Activated naive CD8-positive, alpha-beta T cell treated with anti-CD3 and anti-CD28 coated beads, Interleukin-2, amount 50 U/mL, for 24 hours (primary cell): ENCODE results near the gene CCT7.
"Not testable (repeated sequence)": the region's sequence is repeated elsewhere in the genome, so short reads cannot be mapped to it uniquely, and the experiment has no call there.

ENCODE experiments used
- ATAC-seq: fragments of 150-1000 bp; cut with Tn5 transposase; one replicate; pipeline ENCODE4 v1.10.0; 2021
- DNase-seq: peaks from one replicate; pipeline ENCODE4 v3.0.0; 2021
- H3K27ac Mint-ChIP-seq: one replicate; pipeline ENCODE4 v1.8.0; 2021; ENCODE audit warnings: mild to moderate bottlenecking, mixed read lengths
- H3K27me3 Mint-ChIP-seq: one replicate; pipeline ENCODE4 v1.8.0; 2021; ENCODE audit warnings: mixed read lengths
- H3K36me3 Mint-ChIP-seq: one replicate; pipeline ENCODE4 v1.8.0; 2021; ENCODE audit warnings: low read depth, mixed read lengths
- H3K4me1 Mint-ChIP-seq: one replicate; pipeline ENCODE4 v1.8.0; 2021; ENCODE audit warnings: mixed read lengths
- H3K4me3 Mint-ChIP-seq: one replicate; pipeline ENCODE4 v1.8.0; 2021; ENCODE audit warnings: mild to moderate bottlenecking, moderate library complexity, mixed read lengths
- H3K9me3 Mint-ChIP-seq: one replicate; pipeline ENCODE4 v1.8.0; 2021; ENCODE audit warnings: mixed read lengths

CCT7 gene

GRCh38 chr2:73233932-73234832 lies at the start of gene CCT7:
Gene CCT7, plus strand, starts transcription at chr2:73234308. Its CDS starts 71 bp downstream, at chr2:73234379.
- no peaks in the 10 kb centered on the region for H3K9me3 Mint-ChIP-seq
- H3K4me1 Mint-ChIP-seq: peaks cover 44% of the 10 kb centered on the region
- H3K36me3 Mint-ChIP-seq: peaks cover 37% of the 10 kb centered on the region

GRCh38 chr2:73185965-73186364 lies 48.1 kb upstream of the CCT7 start:
- no peak for DNase-seq
- no peaks in the 10 kb centered on the region for H3K4me1 Mint-ChIP-seq

More at GRCh38 chr2:73233932-73234832, at the start of gene CCT7:
- ATAC-seq: peak; percentile 70
- Mint-ChIP-seq H3K4me3 (peak within 1 kb of the TSS; percentile 99), H3K27me3 (no peaks in the 10 kb centered on the region), H3K27ac (peak within 1 kb of the TSS; percentile 95)
- DNase-seq: peak; percentile 85

GRCh38 chr2:73187549-73187948 lies 46.6 kb upstream of the CCT7 start:
- no peak for ATAC-seq
- H3K4me1 Mint-ChIP-seq: no peaks in the 10 kb centered on the region
- H3K9me3 Mint-ChIP-seq: peaks cover 4% of the 10 kb centered on the region
- H3K36me3 Mint-ChIP-seq: peaks cover 2% of the 10 kb centered on the region
- no peak overlapping the region for H3K27ac Mint-ChIP-seq
- H3K4me3 Mint-ChIP-seq: no peak overlapping the region
- no peak for DNase-seq
- H3K27me3 Mint-ChIP-seq: peaks cover 16% of the 10 kb centered on the region

More at GRCh38 chr2:73185965-73186364, 48.1 kb upstream of the CCT7 start:
- Mint-ChIP-seq H3K9me3 (peaks cover 4% of the 10 kb centered on the region), H3K4me3 (no peak overlapping the region), H3K36me3 (peaks cover 2% of the 10 kb centered on the region), H3K27ac (no peak overlapping the region), H3K27me3 (peaks cover 17% of the 10 kb centered on the region)
- ATAC-seq: no peak

GRCh38 chr2:73197579-73197978 lies 36.5 kb upstream of the CCT7 start:
- Mint-ChIP-seq H3K27me3 (peaks cover 36% of the 10 kb centered on the region), H3K36me3 (no peaks in the 10 kb centered on the region), H3K27ac (no peak overlapping the region), H3K9me3 (no peaks in the 10 kb centered on the region), H3K4me1 (peaks cover 5% of the 10 kb centered on the region), H3K4me3 (no peak overlapping the region)
- DNase-seq (no peak), ATAC-seq (no peak)

GRCh38 chr2:73200281-73200680 lies 33.8 kb upstream of the CCT7 start:
- not testable (repeated sequence) for H3K4me1 Mint-ChIP-seq, H3K36me3 Mint-ChIP-seq, H3K4me3 Mint-ChIP-seq, DNase-seq, H3K9me3 Mint-ChIP-seq, H3K27ac Mint-ChIP-seq
- H3K27me3 Mint-ChIP-seq: peaks cover 55% of the 10 kb centered on the region
- peak; percentile 35 for ATAC-seq

- ATAC-seq (peak; percentile 37), DNase-seq (no peak)
- Mint-ChIP-seq H3K9me3 (no peaks in the 10 kb centered on the region), H3K4me1 (peaks cover 5% of the 10 kb centered on the region), H3K36me3 (no peaks in the 10 kb centered on the region), H3K27me3 (peaks cover 57% of the 10 kb centered on the region), H3K27ac (no peak within 1 kb of the TSS), H3K4me3 (no peak within 1 kb of the TSS)
Measured at GRCh38 chr2:73202156-73203054, 31.7 kb upstream of the CCT7 start, which contains the start of gene NOTO. Gene NOTO, plus strand, starts transcription at chr2:73202574. Its CDS starts 93 bp downstream, at chr2:73202667.

GRCh38 chr2:73203055-73203681 lies 30.9 kb upstream of the CCT7 start:
- no peak overlapping the region for H3K4me3 Mint-ChIP-seq

GRCh38 chr2:73205611-73206010 lies 28.5 kb upstream of the CCT7 start:
- H3K4me3 Mint-ChIP-seq: no peak overlapping the region
- H3K27me3 Mint-ChIP-seq: peaks cover 46% of the 10 kb centered on the region
- no peaks in the 10 kb centered on the region for H3K36me3 Mint-ChIP-seq
- H3K27ac Mint-ChIP-seq: no peak overlapping the region
- DNase-seq (no peak), ATAC-seq (no peak)
- H3K4me1 Mint-ChIP-seq: peaks cover 5% of the 10 kb centered on the region
- H3K9me3 Mint-ChIP-seq: no peaks in the 10 kb centered on the region

More at GRCh38 chr2:73203055-73203681, 30.9 kb upstream of the CCT7 start:
- Mint-ChIP-seq H3K27me3 (peaks cover 55% of the 10 kb centered on the region), H3K9me3 (no peaks in the 10 kb centered on the region), H3K36me3 (no peaks in the 10 kb centered on the region), H3K27ac (no peak overlapping the region), H3K4me1 (peaks cover 5% of the 10 kb centered on the region)
- ATAC-seq: no peak
- DNase-seq: no peak

- Mint-ChIP-seq H3K36me3 (no peaks in the 10 kb centered on the region), H3K9me3 (no peaks in the 10 kb centered on the region), H3K27ac (no peak overlapping the region), H3K4me1 (peaks cover 10% of the 10 kb centered on the region), H3K4me3 (no peak overlapping the region), H3K27me3 (peaks cover 29% of the 10 kb centered on the region)
- DNase-seq (no peak), ATAC-seq (no peak)
Measured at GRCh38 chr2:73208258-73208657, 25.9 kb upstream of the CCT7 start.

- H3K4me3 Mint-ChIP-seq: no peak overlapping the region
Measured at GRCh38 chr2:73210019-73210418, 24.1 kb upstream of the CCT7 start.

GRCh38 chr2:73210696-73211095 lies 23.4 kb upstream of the CCT7 start:
- Mint-ChIP-seq H3K4me1 (peaks cover 30% of the 10 kb centered on the region), H3K27ac (no peak overlapping the region), H3K27me3 (peaks cover 11% of the 10 kb centered on the region), H3K4me3 (no peak overlapping the region), H3K9me3 (no peaks in the 10 kb centered on the region), H3K36me3 (no peaks in the 10 kb centered on the region)
- ATAC-seq (no peak), DNase-seq (no peak)

More at GRCh38 chr2:73210019-73210418, 24.1 kb upstream of the CCT7 start:
- ATAC-seq (no peak), DNase-seq (no peak)
- no peak overlapping the region for H3K27ac Mint-ChIP-seq
- peaks cover 23% of the 10 kb centered on the region for H3K4me1 Mint-ChIP-seq
- H3K9me3 Mint-ChIP-seq: no peaks in the 10 kb centered on the region
- H3K36me3 Mint-ChIP-seq: no peaks in the 10 kb centered on the region
- peaks cover 16% of the 10 kb centered on the region for H3K27me3 Mint-ChIP-seq

GRCh38 chr2:73212098-73212447 lies 22.0 kb upstream of the CCT7 start:
- H3K9me3 Mint-ChIP-seq: no peaks in the 10 kb centered on the region
- H3K27ac Mint-ChIP-seq: no peak overlapping the region
- peaks cover 33% of the 10 kb centered on the region for H3K4me1 Mint-ChIP-seq
- ATAC-seq: no peak
- DNase-seq: no peak
- H3K4me3 Mint-ChIP-seq: no peak overlapping the region
- H3K36me3 Mint-ChIP-seq: no peaks in the 10 kb centered on the region
- H3K27me3 Mint-ChIP-seq: peaks cover 7% of the 10 kb centered on the region

GRCh38 chr2:73212448-73213176 lies 21.5 kb upstream of the CCT7 start:
- no peaks in the 10 kb centered on the region for H3K9me3 Mint-ChIP-seq
- DNase-seq (peak; percentile 83), ATAC-seq (peak; percentile 84)
- H3K27ac Mint-ChIP-seq: no peak overlapping the region
- no peak overlapping the region for H3K4me3 Mint-ChIP-seq
- H3K27me3 Mint-ChIP-seq: peaks cover 7% of the 10 kb centered on the region
- peaks cover 33% of the 10 kb centered on the region for H3K4me1 Mint-ChIP-seq
- no peaks in the 10 kb centered on the region for H3K36me3 Mint-ChIP-seq
